ENCODE data around the gene NUDT13. TPM values are rescaled to one million over a fixed set of nuclear protein-coding genes. Genes with fewer than 3 reads are reported as not detected.

NUDT13 gene
- total RNA-seq, 1 donor from 2014 or later: 2.3 TPM

GRCh38 chr10:73174148-73174925, 64.1 kb downstream of the NUDT13 start:
- DNase-seq (ENCODE audit: low spot score): no peak
- no peak overlapping the region for H3K4me3 Mint-ChIP-seq (ENCODE audit: unreplicated experiment)
- H3K4me1 Mint-ChIP-seq (ENCODE audit: unreplicated experiment): no peaks in the 10 kb centered on the region
- peaks cover 16% of the 10 kb centered on the region for H3K36me3 Mint-ChIP-seq (ENCODE audit: low read depth, unreplicated experiment)
- TF ChIP-seq CTCF (IDR thresholded peaks at IDR 0.05; ENCODE audit: unreplicated experiment): no peak
- H3K27ac Mint-ChIP-seq (ENCODE audit: unreplicated experiment): no peak overlapping the region
- H3K9me3 Mint-ChIP-seq (ENCODE audit: unreplicated experiment): no peaks in the 10 kb centered on the region
- no peaks in the 10 kb centered on the region for H3K27me3 Mint-ChIP-seq (ENCODE audit: unreplicated experiment)

Other genes starting within 250 kb of the NUDT13 start
- gene OIT3, start 216.7 kb upstream of the NUDT13 start, total RNA-seq (ENCODE audit: unreplicated experiment): 5.5 TPM
- not detected for gene PLA2G12B, start 155.6 kb upstream of the NUDT13 start, total RNA-seq (ENCODE audit: unreplicated experiment)
- 20.4 TPM for gene P4HA1, start 13.6 kb upstream of the NUDT13 start, total RNA-seq (ENCODE audit: unreplicated experiment)
- gene ECD, start 57.6 kb downstream of the NUDT13 start, total RNA-seq (ENCODE audit: unreplicated experiment): 38.5 TPM
- 24.8 TPM for gene FAM149B1, start 57.7 kb downstream of the NUDT13 start, total RNA-seq (ENCODE audit: unreplicated experiment)
- 24.5 TPM for gene DNAJC9, start 136.8 kb downstream of the NUDT13 start, total RNA-seq (ENCODE audit: unreplicated experiment)
- 78.6 TPM for gene MRPS16, start 142.2 kb downstream of the NUDT13 start, total RNA-seq (ENCODE audit: unreplicated experiment)
- gene CFAP70, start 248.4 kb downstream of the NUDT13 start, total RNA-seq (ENCODE audit: unreplicated experiment): 1.7 TPM

Data from endothelial cell (in vitro differentiated cells).